Activated CD8-positive, alpha-beta T cell treated with anti-CD3 and anti-CD28 coated beads for 36 hours (primary cell): ENCODE data around the gene ADGRG2. TPM values are rescaled to one million over a fixed set of nuclear protein-coding genes. Genes with fewer than 3 reads are reported as not detected.

ENCODE experiments used
- ATAC-seq: fragments of 200-7000 bp; cut with Tn5 transposase; one replicate; pipeline ENCODE4 v1.10.0; 2021; ENCODE audit warnings: mild to moderate bottlenecking, moderate library complexity
- CTCF ChIA-PET: fragments of 350-600 bp; sonication (Branson Sonifier 250); formaldehyde crosslinking; loops from one replicate; lab custom pipeline; 2021; ENCODE audit warnings: antibody characterized with exemption; lab: Charles Lee
- POLR2A ChIA-PET: fragments of 350-600 bp; sonication (Branson Sonifier 250); formaldehyde crosslinking; loops from one replicate; lab custom pipeline; 2021; ENCODE audit warnings: antibody characterized with exemption; lab: Charles Lee
- DNase-seq: peaks from one replicate; pipeline ENCODE4 v3.0.0-alpha.2; 2020
- H3K27ac Mint-ChIP-seq: one replicate; pipeline ENCODE4 v1.8.0; 2021; ENCODE audit warnings: mild to moderate bottlenecking, mixed read lengths
- H3K27me3 Mint-ChIP-seq: one replicate; pipeline ENCODE4 v1.8.0; 2021; ENCODE audit warnings: mixed read lengths
- H3K36me3 Mint-ChIP-seq: one replicate; pipeline ENCODE4 v1.8.0; 2021; ENCODE audit warnings: low read depth, mixed read lengths
- H3K4me1 Mint-ChIP-seq: one replicate; pipeline ENCODE4 v1.8.0; 2021; ENCODE audit warnings: low read depth, mixed read lengths
- H3K4me3 Mint-ChIP-seq: one replicate; pipeline ENCODE4 v1.8.0; 2021; ENCODE audit warnings: mild to moderate bottlenecking, moderate library complexity, mixed read lengths
- H3K9me3 Mint-ChIP-seq: one replicate; pipeline ENCODE4 v1.8.0; 2021; ENCODE audit warnings: mixed read lengths
- CTCF ChIP-seq: fragments of 200-600 bp; IDR thresholded peaks from one replicate; pipeline ENCODE4 v1.8.0; 2022; ENCODE audit warnings: antibody characterized with exemption, mild to moderate bottlenecking
- intact Hi-C: fragments of 100-400 bp; cut with micrococcal nuclease; formaldehyde crosslinking; loops from one replicate; pipeline ENCODE4 v1.10.0; 2022
- total RNA-seq, 2 experiments: library from RNA; stranded (reverse); gene quantifications; one replicate each; pipeline ENCODE4 v1.2.3, GENCODE V29; 2021

The ADGRG2 gene
- total RNA-seq, 2 experiments from 2014 or later = not detected

- ATAC-seq (no peak), DNase-seq (no peak)
- ChIA-PET CTCF (no interaction called here), POLR2A (no interaction called here)
- Mint-ChIP-seq H3K4me1 (no peaks in the 10 kb centered on the region), H3K4me3 (no peak overlapping the region), H3K36me3 (no peaks in the 10 kb centered on the region), H3K9me3 (no peaks in the 10 kb centered on the region), H3K27ac (no peak overlapping the region), H3K27me3 (peaks cover 23% of the 10 kb centered on the region)
- TF ChIP-seq CTCF = no peak
- intact Hi-C loops = no loop called here
Measured at GRCh38 chrX:19107035-19107434, 15.2 kb downstream of the ADGRG2 start.

- Mint-ChIP-seq H3K4me1 (no peaks in the 10 kb centered on the region), H3K36me3 (no peaks in the 10 kb centered on the region), H3K9me3 (no peaks in the 10 kb centered on the region), H3K4me3 (no peak overlapping the region), H3K27me3 (peaks cover 2% of the 10 kb centered on the region), H3K27ac (no peak overlapping the region)
- CTCF ChIA-PET = no interaction called here
- no peak for TF ChIP-seq CTCF
- DNase-seq (no peak), ATAC-seq (no peak)
- POLR2A ChIA-PET = no interaction called here
- intact Hi-C loops = no loop called here
Measured at GRCh38 chrX:19100586-19100985, 21.7 kb downstream of the ADGRG2 start.

- Mint-ChIP-seq H3K36me3 (no peaks in the 10 kb centered on the region), H3K27me3 (no peaks in the 10 kb centered on the region), H3K4me3 (no peak overlapping the region), H3K27ac (no peak overlapping the region), H3K9me3 (no peaks in the 10 kb centered on the region), H3K4me1 (no peaks in the 10 kb centered on the region)
- POLR2A ChIA-PET = no interaction called here
- no peak for TF ChIP-seq CTCF
- DNase-seq (no peak), ATAC-seq (no peak)
- CTCF ChIA-PET = interaction anchor here (1.2 kb wide), 1 partner anchor 236 kb away, joined by 4 read pairs; no protein-coding TSS in a partner anchor
- intact Hi-C loops = no loop called here
Measured at GRCh38 chrX:19097553-19098283, 24.6 kb downstream of the ADGRG2 start.

- no peak for TF ChIP-seq CTCF
- CTCF ChIA-PET = interaction anchor here (0.6 to 1.2 kb wide), 2 partner anchors 39 to 237 kb away, joined by 3 to 4 read pairs; no protein-coding TSS in a partner anchor
- Mint-ChIP-seq H3K27me3 (no peaks in the 10 kb centered on the region), H3K9me3 (no peaks in the 10 kb centered on the region), H3K27ac (no peak overlapping the region), H3K36me3 (no peaks in the 10 kb centered on the region), H3K4me3 (no peak overlapping the region), H3K4me1 (no peaks in the 10 kb centered on the region)
- intact Hi-C loops = no loop called here
- POLR2A ChIA-PET = no interaction called here
- DNase-seq = no peak
- no peak for ATAC-seq
Measured at GRCh38 chrX:19096586-19096985, 25.7 kb downstream of the ADGRG2 start.

GRCh38 chrX:19094654-19095053 is 27.6 kb downstream of the ADGRG2 start:
- intact Hi-C loops = no loop called here
- Mint-ChIP-seq H3K27ac (no peak overlapping the region), H3K36me3 (peaks cover 2% of the 10 kb centered on the region), H3K4me3 (no peak overlapping the region), H3K27me3 (no peaks in the 10 kb centered on the region), H3K4me1 (no peaks in the 10 kb centered on the region), H3K9me3 (peaks cover 5% of the 10 kb centered on the region)
- ATAC-seq (no peak), DNase-seq (no peak)
- ChIA-PET POLR2A (no interaction called here), CTCF (no interaction called here)
- no peak for TF ChIP-seq CTCF
